Smooth muscle cell (in vitro differentiated cells): Measurements from ENCODE around the gene CDC42SE2. TPM values are rescaled to one million over a fixed set of nuclear protein-coding genes. Genes with fewer than 3 reads are reported as not detected.

Experiments
- DNase-seq: peaks from one replicate; lab custom pipeline; 2025; ENCODE audit not compliant: unreplicated experiment; lab: John Stamatoyannopoulos, UW
- H2AFZ ChIP-seq: fragments of 200-600 bp; sonication (generic); 2 replicates; pipeline ENCODE4 v1.6.0; 2016; ENCODE audit warnings: antibody characterized with exemption, low read depth, mild to moderate bottlenecking
- H3F3A ChIP-seq: fragments of 200-600 bp; sonication (generic); 2 replicates; pipeline ENCODE4 v1.6.0; 2017; ENCODE audit warnings: antibody characterized with exemption, low read depth
- H3K27ac ChIP-seq: fragments of 200-600 bp; sonication (generic); 2 replicates; pipeline ENCODE4 v1.5.1; 2016; ENCODE audit warnings: low read depth, mild to moderate bottlenecking
- H3K27me3 ChIP-seq: fragments of 200-600 bp; sonication (generic); 2 replicates; pipeline ENCODE4 v1.6.1; 2016; ENCODE audit warnings: low read depth, mild to moderate bottlenecking
- H3K36me3 ChIP-seq: fragments of 200-600 bp; sonication (generic); 2 replicates; pipeline ENCODE4 v1.5.1; 2016; ENCODE audit warnings: low read depth
- H3K4me1 ChIP-seq: fragments of 200-600 bp; sonication (generic); 2 replicates; pipeline ENCODE4 v1.5.1; 2016; ENCODE audit warnings: low read depth
- H3K4me2 ChIP-seq: fragments of 200-600 bp; sonication (generic); 2 replicates; pipeline ENCODE4 v1.6.0; 2016; ENCODE audit warnings: mild to moderate bottlenecking
- H3K4me3 ChIP-seq: fragments of 200-600 bp; sonication (generic); 2 replicates; pipeline ENCODE4 v1.5.1; 2016; ENCODE audit warnings: mild to moderate bottlenecking
- H3K79me2 ChIP-seq: fragments of 200-600 bp; sonication (generic); 2 replicates; pipeline ENCODE4 v1.6.0; 2016; ENCODE audit warnings: low read depth, mild to moderate bottlenecking
- H3K9ac ChIP-seq: fragments of 200-600 bp; sonication (generic); 2 replicates; pipeline ENCODE4 v1.6.0; 2016; ENCODE audit warnings: low read depth
- H3K9me3 ChIP-seq: fragments of 200-600 bp; sonication (generic); replicated peaks from 2 replicates; pipeline ENCODE4 v1.5.1; 2016; ENCODE audit warnings: low read depth
- H4K20me1 ChIP-seq: fragments of 200-600 bp; sonication (generic); 2 replicates; pipeline ENCODE4 v1.6.0; 2016; ENCODE audit warnings: low read depth
- WGBS: methylation state at CpG from one replicate; pipeline ENCODE4 v1.1.7; 2016; ENCODE audit warnings: low lambda C conversion rate; 5-methylcytosine and 5-hydroxymethylcytosine counted together
- polyA plus RNA-seq: library from polyadenylated mRNA; unstranded; fragments of >200 nt; fragmentation: Nextera tagmentation; extraction: Ambion mirVana; gene quantifications from 2 replicates; pipeline ENCODE4 v1.2.1, GENCODE V29; 2016
- total RNA-seq: library from RNA; depleted of rRNA; stranded (reverse); fragments of >200 nt; gene quantifications from 2 replicates; pipeline ENCODE4 v1.2.3, GENCODE V29; 2014
- TF ChIP-seq, protein P1 (sequence below): fragments of 200-600 bp; sonication (generic); IDR thresholded peaks from 2 replicates; pipeline ENCODE4 v1.5.1; 2017; ENCODE audit warnings: borderline replicate concordance, mild to moderate bottlenecking, antibody characterized with exemption; ENCODE audit not compliant: insufficient read depth, poor library complexity, severe bottlenecking

The CDC42SE2 gene
- total and polyA plus RNA-seq, 2 experiments from 2014 or later, result 12.6 to 24.0 TPM

DNA sequence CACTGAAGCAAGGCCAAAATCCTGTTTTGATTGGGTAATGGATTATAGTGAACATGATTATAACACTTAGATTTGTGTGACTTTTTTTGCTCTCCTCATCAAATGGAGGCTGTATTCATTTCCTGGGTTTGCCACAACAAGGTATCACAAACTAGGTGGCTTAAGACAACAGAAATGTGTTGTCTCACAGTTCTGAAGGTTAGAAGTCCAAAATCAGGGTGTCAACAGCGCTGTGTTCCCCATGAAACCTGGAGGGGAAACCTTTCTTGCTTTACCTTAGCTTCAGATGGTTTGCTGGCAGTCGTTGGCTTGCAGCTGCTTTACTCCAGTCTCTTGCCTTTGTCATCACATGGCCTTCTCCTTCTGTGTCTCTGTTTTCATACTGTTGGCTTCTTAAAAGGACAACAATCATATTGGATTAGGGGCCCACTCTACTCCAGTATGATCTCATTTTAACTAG lies 32.4 kb downstream of the CDC42SE2 start:
- 98% methylated on average over 2 of the region's 2 CpGs for WGBS
- no peak overlapping the region for H3K9ac ChIP-seq
- peaks cover 55% of the 10 kb centered on the region for H3K79me2 ChIP-seq
- no peak overlapping the region for H3K4me2 ChIP-seq
- H3K4me1 ChIP-seq, result no peaks in the 10 kb centered on the region
- no peak overlapping the region for H3K4me3 ChIP-seq
- no peaks in the 10 kb centered on the region for H3K36me3 ChIP-seq
- TF ChIP-seq, protein P1, sequence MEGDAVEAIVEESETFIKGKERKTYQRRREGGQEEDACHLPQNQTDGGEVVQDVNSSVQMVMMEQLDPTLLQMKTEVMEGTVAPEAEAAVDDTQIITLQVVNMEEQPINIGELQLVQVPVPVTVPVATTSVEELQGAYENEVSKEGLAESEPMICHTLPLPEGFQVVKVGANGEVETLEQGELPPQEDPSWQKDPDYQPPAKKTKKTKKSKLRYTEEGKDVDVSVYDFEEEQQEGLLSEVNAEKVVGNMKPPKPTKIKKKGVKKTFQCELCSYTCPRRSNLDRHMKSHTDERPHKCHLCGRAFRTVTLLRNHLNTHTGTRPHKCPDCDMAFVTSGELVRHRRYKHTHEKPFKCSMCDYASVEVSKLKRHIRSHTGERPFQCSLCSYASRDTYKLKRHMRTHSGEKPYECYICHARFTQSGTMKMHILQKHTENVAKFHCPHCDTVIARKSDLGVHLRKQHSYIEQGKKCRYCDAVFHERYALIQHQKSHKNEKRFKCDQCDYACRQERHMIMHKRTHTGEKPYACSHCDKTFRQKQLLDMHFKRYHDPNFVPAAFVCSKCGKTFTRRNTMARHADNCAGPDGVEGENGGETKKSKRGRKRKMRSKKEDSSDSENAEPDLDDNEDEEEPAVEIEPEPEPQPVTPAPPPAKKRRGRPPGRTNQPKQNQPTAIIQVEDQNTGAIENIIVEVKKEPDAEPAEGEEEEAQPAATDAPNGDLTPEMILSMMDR, result no peak
- H3K27ac ChIP-seq, result no peak overlapping the region
- H3K27me3 ChIP-seq, result no peaks in the 10 kb centered on the region
- H2AFZ ChIP-seq, result no peak overlapping the region
- DNase-seq, result no peak
- H3K9me3 ChIP-seq, result no peaks in the 10 kb centered on the region
- H4K20me1 ChIP-seq, result peaks cover under 1% of the 10 kb centered on the region
- H3F3A ChIP-seq, result no peaks in the 10 kb centered on the region

DNA sequence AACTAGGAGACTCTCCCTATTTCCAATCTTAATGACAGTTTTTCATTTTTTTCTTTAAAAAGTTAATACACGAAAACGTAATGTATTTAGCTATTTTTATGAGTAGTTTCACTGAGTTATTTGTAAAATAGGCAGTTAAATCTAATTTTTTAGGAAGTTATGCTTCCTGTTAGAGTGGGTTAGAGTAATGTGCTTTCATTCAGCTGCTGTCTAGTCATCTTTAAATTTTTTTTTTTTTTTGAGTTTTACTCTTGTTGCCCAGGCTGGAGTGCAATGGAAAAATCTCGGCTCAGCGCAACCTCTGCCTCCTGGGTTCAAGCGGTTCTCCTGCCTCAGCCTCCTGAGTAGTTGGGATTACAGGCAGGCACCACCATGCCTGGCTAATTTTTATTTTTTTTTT lies 34.0 kb downstream of the CDC42SE2 start:
- Histone ChIP-seq H3K9me3 (no peaks in the 10 kb centered on the region), H3F3A (no peaks in the 10 kb centered on the region)
- 99% methylated on average over 5 of the region's 5 CpGs for WGBS

DNA sequence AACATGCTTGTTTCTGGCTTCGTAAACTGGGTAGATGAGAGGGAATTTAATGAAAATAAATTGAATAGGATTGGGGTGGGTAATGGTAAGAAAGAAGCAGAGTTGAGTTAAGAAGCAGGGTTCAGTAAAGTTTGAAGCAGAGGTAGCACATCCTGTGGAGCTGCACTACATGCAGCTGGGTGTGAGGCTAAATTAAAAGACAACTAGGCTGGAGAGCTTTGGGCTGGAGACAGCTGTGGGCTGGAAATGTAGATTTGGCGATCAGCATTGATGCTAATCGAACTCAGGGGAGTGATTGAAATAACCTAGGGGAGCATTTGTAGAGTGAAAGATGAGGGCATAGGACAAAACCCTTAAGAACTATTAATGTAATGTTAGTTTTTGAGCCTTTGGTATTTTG lies 35.6 kb downstream of the CDC42SE2 start:
- Histone ChIP-seq H2AFZ (no peak overlapping the region), H3K79me2 (peaks cover 64% of the 10 kb centered on the region), H3K9ac (no peak overlapping the region), H3K27me3 (no peaks in the 10 kb centered on the region), H3K4me2 (no peak overlapping the region), H3K36me3 (no peaks in the 10 kb centered on the region), H3K4me1 (peaks cover under 1% of the 10 kb centered on the region), H3K27ac (no peak overlapping the region), H3F3A (no peaks in the 10 kb centered on the region), H3K9me3 (no peaks in the 10 kb centered on the region), H4K20me1 (peaks cover 6% of the 10 kb centered on the region), H3K4me3 (no peak overlapping the region)
- 93% methylated on average over 3 of the region's 3 CpGs for WGBS
- DNase-seq, result no peak
- TF ChIP-seq, protein P1, result no peak

More for the DNA sequence above, 34.0 kb downstream of the CDC42SE2 start:
- Histone ChIP-seq H3K9ac (no peak overlapping the region), H4K20me1 (peaks cover 6% of the 10 kb centered on the region), H3K27ac (no peak overlapping the region), H3K79me2 (peaks cover 54% of the 10 kb centered on the region), H2AFZ (no peak overlapping the region), H3K27me3 (no peaks in the 10 kb centered on the region), H3K4me3 (no peak overlapping the region), H3K4me2 (no peak overlapping the region), H3K36me3 (no peaks in the 10 kb centered on the region), H3K4me1 (no peaks in the 10 kb centered on the region)
- no peak for DNase-seq
- TF ChIP-seq, protein P1, result no peak

DNA sequence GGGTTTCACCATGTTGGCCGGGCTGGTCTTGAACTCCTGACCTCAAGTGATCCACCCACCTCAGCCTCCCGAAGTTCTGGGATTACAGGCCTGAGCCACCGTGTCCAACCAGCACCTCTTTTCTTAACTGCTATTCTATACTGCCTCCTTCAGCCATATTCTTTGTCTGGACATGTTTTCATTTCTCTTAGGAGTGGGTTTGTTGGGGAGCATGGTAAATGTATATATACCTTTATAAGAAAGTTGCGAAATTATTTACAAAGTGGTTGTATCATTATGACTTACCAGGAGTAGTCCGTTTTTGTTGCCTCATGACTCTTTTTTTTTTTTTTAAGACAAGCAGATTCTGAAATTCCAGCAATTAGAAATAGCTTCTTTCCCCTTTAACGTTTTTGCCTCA lies 38.7 kb downstream of the CDC42SE2 start:
- TF ChIP-seq, protein P1, result no peak
- H3K9me3 ChIP-seq, result no peaks in the 10 kb centered on the region
- H3K4me2 ChIP-seq, result no peak overlapping the region
- no peaks in the 10 kb centered on the region for H3K27me3 ChIP-seq
- H3K79me2 ChIP-seq, result peaks cover 62% of the 10 kb centered on the region
- 79% methylated on average over 6 of the region's 6 CpGs for WGBS
- no peak for DNase-seq
- H3K27ac ChIP-seq, result no peak overlapping the region
- no peak overlapping the region for H3K4me3 ChIP-seq
- no peak overlapping the region for H3K9ac ChIP-seq
- peaks cover 11% of the 10 kb centered on the region for H4K20me1 ChIP-seq
- peaks cover 3% of the 10 kb centered on the region for H3K4me1 ChIP-seq
- no peak overlapping the region for H2AFZ ChIP-seq
- no peaks in the 10 kb centered on the region for H3K36me3 ChIP-seq
- H3F3A ChIP-seq, result no peaks in the 10 kb centered on the region
